Measurements from ENCODE around the gene YKT6. TPM values are rescaled to one million over a fixed set of nuclear protein-coding genes. Genes with fewer than 3 reads are reported as not detected.

Gene YKT6
- polyA plus RNA-seq, 1 experiment: 124 TPM

GRCh38 chr7:44154703-44155102 is 46.1 kb upstream of the YKT6 start:
- Histone ChIP-seq H3K9me3 (ENCODE audit: control insufficient read depth, insufficient read depth, low read length) (no peaks in the 10 kb centered on the region), H3K27ac (ENCODE audit: low read depth, low read length) (no peak overlapping the region), H3K27me3 (ENCODE audit: control insufficient read depth, insufficient read depth, low read length) (no peaks in the 10 kb centered on the region), H3K4me3 (ENCODE audit: low read depth, low read length) (no peak overlapping the region)
- POLR2A ChIA-PET: no interaction called here
- CTCF ChIA-PET: no interaction called here
- no peak for DNase-seq (ENCODE audit: low read depth, low spot score)
- no peak for TF ChIP-seq CTCF (IDR thresholded peaks at IDR 0.05; ENCODE audit: low read depth, low read length)

- no peak overlapping the region for H3K27ac ChIP-seq (ENCODE audit: low read depth, low read length)
- H3K4me3 ChIP-seq (ENCODE audit: low read depth, low read length): no peak overlapping the region
- TF ChIP-seq CTCF (IDR thresholded peaks at IDR 0.05; ENCODE audit: low read depth, low read length): no peak
- H3K9me3 ChIP-seq (ENCODE audit: control insufficient read depth, insufficient read depth, low read length): no peaks in the 10 kb centered on the region
- ChIA-PET CTCF (no interaction called here), POLR2A (no interaction called here)
- H3K27me3 ChIP-seq (ENCODE audit: control insufficient read depth, insufficient read depth, low read length): no peaks in the 10 kb centered on the region
- DNase-seq (ENCODE audit: low read depth, low spot score): no peak
These were observed 45.3 kb upstream of the YKT6 start for GRCh38 chr7:44155191-44156185.

- ChIA-PET POLR2A (interaction anchor here (0.8 kb wide), 1 partner anchor 13 kb away, joined by 3 read pairs; no protein-coding TSS in a partner anchor), CTCF (no interaction called here)
- H3K27ac ChIP-seq (ENCODE audit: low read depth, low read length): no peak overlapping the region
- no peaks in the 10 kb centered on the region for H3K27me3 ChIP-seq (ENCODE audit: control insufficient read depth, insufficient read depth, low read length)
- no peak overlapping the region for H3K4me3 ChIP-seq (ENCODE audit: low read depth, low read length)
- DNase-seq (ENCODE audit: low read depth, low spot score): no peak
- no peaks in the 10 kb centered on the region for H3K9me3 ChIP-seq (ENCODE audit: control insufficient read depth, insufficient read depth, low read length)
- no peak for TF ChIP-seq CTCF (IDR thresholded peaks at IDR 0.05; ENCODE audit: low read depth, low read length)
These were observed 44.2 kb upstream of the YKT6 start for GRCh38 chr7:44156453-44157010.

GRCh38 chr7:44157116-44158080 is 43.4 kb upstream of the YKT6 start:
- Histone ChIP-seq H3K9me3 (ENCODE audit: control insufficient read depth, insufficient read depth, low read length) (no peaks in the 10 kb centered on the region), H3K27ac (ENCODE audit: low read depth, low read length) (no peak overlapping the region), H3K4me3 (ENCODE audit: low read depth, low read length) (no peak overlapping the region), H3K27me3 (ENCODE audit: control insufficient read depth, insufficient read depth, low read length) (no peaks in the 10 kb centered on the region)
- POLR2A ChIA-PET: interaction anchor here (0.8 kb wide), 1 partner anchor 12 kb away, joined by 3 read pairs; no protein-coding TSS in a partner anchor
- DNase-seq (ENCODE audit: low read depth, low spot score): no peak
- TF ChIP-seq CTCF (IDR thresholded peaks at IDR 0.05; ENCODE audit: low read depth, low read length): no peak
- CTCF ChIA-PET: no interaction called here
